Raji (cell line): ENCODE results near the gene ATG101.

Source experiments
- POLR2A ChIP-seq: IDR thresholded peaks from 2 replicates; pipeline ENCODE4 v1.6.1; 2011; ENCODE audit warnings: low read depth, low read length, control low read depth; ENCODE audit not compliant: insufficient read depth

ATG101 gene

GRCh38 chr12:52069327-52070184 lies at the start of gene ATG101:
Gene ATG101, plus strand, starts transcription at chr12:52069978. Its CDS starts 3,673 bp downstream, at chr12:52073651.
- peak; percentile 89 for TF ChIP-seq POLR2A

- TF ChIP-seq POLR2A = no peak
Measured at GRCh38 chr12:52020539-52021336, 49.0 kb upstream of the ATG101 start.

- no peak for TF ChIP-seq POLR2A
Measured at GRCh38 chr12:52022841-52023181, 47.0 kb upstream of the ATG101 start.

- no peak for TF ChIP-seq POLR2A
Measured at GRCh38 chr12:52023182-52023975, 46.4 kb upstream of the ATG101 start.

DNA sequence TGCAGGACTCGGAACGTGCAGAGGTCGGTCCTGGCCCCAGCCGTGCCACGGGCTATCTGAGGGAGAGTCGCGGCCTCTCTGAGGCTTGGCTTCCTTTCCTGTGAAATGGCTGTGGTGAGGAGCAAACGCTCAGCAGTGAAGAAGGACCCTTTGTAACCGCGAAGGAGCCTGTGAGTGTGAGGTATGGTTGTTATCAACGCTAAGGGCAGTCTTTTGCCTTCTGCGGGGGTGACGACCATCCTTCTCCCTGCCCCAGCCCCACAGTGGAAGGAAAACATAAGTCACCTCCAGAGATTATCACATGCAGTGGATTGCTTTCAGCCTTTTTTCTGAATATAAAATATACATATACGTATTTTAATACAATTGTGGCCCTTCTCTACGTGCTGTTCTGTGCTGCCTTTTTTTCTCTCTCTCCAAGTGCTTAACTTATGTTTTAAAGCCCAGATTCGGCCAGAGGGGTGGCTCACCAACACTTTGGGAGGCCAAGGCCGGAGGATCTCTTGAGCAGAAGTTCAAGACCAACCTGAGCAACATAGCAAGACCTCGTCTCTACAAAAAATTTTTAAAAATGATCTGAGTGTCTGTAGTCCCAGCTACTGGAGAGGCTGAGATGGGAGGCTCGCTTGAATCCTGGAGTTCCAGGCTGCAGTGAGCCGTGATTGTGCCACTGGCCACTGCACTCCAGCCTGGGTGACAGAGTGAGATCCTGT lies 45.6 kb upstream of the ATG101 start:
- TF ChIP-seq POLR2A = no peak

DNA sequence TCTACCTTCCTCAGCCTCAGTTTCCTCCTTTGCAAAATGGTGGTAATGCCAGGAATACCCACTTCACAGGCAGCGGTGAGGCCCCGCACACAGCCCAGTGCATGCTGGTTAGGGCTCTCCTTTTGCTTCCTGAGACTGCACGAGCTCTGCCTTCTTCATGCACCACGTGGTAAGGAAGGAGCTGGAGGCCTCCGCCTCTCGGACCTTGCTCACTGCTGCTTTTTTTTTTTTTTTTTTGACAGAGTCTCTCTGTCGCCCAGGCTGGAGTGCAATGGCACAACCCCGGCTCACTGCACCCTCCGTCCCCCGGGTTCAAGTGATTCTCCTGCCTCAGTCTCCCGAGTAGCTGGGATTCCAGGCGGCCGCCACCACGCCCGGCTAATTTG lies 44.9 kb upstream of the ATG101 start:
- no peak for TF ChIP-seq POLR2A

DNA sequence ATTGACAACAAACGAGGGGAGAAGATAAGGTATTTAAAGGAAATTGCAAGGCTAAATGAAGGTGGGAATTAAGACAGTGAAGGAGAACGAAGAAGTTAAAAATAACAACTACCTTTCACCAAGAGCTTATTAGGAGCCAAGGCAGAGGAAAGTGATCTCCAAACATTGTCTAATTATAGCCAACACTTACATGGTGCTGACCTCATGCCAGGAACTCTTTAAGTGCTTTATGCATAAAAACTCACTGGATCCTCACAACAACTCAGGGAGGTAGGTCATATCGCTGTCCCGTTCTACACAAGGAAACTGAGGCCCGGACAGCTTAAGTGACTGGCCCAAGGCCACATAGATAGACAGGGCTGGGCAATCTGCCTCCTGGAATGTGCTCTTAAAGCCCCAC lies 43.5 kb upstream of the ATG101 start:
- no peak for TF ChIP-seq POLR2A

GRCh38 chr12:52027085-52027843 lies 42.5 kb upstream of the ATG101 start:
- TF ChIP-seq POLR2A = no peak

DNA sequence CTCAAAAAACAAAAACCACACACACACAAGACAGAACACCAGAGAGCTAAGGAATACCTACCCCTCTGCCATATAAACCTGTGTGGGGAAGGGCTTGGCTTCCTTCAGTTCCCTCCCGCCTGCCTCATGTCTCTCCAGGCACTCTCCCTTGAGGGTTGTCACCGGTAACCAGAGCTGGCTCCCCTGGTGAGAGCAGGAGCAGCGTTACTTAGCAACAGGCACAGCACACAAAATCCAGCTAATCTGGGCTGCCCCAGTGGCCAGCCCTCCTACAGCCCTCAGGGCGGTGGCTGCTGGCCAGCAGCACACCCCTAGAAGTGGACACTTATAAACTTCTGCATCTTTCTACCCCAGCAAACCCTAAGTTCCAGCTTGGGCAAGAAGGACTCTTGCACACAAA lies 40.1 kb upstream of the ATG101 start:
- no peak for TF ChIP-seq POLR2A

- TF ChIP-seq POLR2A = no peak
Measured at GRCh38 chr12:52032446-52032803, 37.4 kb upstream of the ATG101 start.

GRCh38 chr12:52032804-52033445 lies 36.9 kb upstream of the ATG101 start:
- TF ChIP-seq POLR2A = peak; percentile 36; the same call in 1 of the 2 replicates

- TF ChIP-seq POLR2A = no peak
Measured at GRCh38 chr12:52033446-52034140, 36.2 kb upstream of the ATG101 start.

GRCh38 chr12:52035190-52035589 lies 34.6 kb upstream of the ATG101 start:
- no peak for TF ChIP-seq POLR2A
